Transverse colon (tissue), 4 donors: ENCODE results near the gene TRAFD1.

Experiments
- EP300 ChIP-seq: sonication (generic); formaldehyde crosslinking; IDR thresholded peaks from one replicate; pipeline ENCODE4 v1.6.1; 2017; ENCODE audit warnings: antibody characterized with exemption, low read depth
- POLR2A ChIP-seq: fragments of 450-650 bp; IDR thresholded peaks from one replicate; pipeline ENCODE4 v1.6.1; 2016; ENCODE audit warnings: antibody characterized with exemption, mild to moderate bottlenecking, moderate library complexity
- POLR2AphosphoS5 ChIP-seq, 3 donors: sonication (generic); formaldehyde crosslinking; IDR thresholded peaks; one replicate each; pipeline ENCODE4 v1.6.1; 2016; ENCODE audit warnings: antibody characterized with exemption in 3 of 3
- TF ChIP-seq, protein P1 (sequence below), 5 experiments: fragments of 200-600 bp in 3 of 5; fragments of 450-650 bp in 2 of 5; sonication (generic) in 3 of 5; IDR thresholded peaks; 1 replicate in 2 of 5; 2 replicates in 3 of 5; pipeline ENCODE4 v1.5.1; 2016 to 2017; ENCODE audit warnings: antibody characterized with exemption in 5 of 5, inconsistent platforms in 3 of 5, mild to moderate bottlenecking in 2 of 5, moderate library complexity in 1 of 5

- TF ChIP-seq POLR2A (no peak), POLR2AphosphoS5 (IDR thresholded peaks at IDR 0.05) (no peak), EP300 (no peak)
- TF ChIP-seq, protein P1, sequence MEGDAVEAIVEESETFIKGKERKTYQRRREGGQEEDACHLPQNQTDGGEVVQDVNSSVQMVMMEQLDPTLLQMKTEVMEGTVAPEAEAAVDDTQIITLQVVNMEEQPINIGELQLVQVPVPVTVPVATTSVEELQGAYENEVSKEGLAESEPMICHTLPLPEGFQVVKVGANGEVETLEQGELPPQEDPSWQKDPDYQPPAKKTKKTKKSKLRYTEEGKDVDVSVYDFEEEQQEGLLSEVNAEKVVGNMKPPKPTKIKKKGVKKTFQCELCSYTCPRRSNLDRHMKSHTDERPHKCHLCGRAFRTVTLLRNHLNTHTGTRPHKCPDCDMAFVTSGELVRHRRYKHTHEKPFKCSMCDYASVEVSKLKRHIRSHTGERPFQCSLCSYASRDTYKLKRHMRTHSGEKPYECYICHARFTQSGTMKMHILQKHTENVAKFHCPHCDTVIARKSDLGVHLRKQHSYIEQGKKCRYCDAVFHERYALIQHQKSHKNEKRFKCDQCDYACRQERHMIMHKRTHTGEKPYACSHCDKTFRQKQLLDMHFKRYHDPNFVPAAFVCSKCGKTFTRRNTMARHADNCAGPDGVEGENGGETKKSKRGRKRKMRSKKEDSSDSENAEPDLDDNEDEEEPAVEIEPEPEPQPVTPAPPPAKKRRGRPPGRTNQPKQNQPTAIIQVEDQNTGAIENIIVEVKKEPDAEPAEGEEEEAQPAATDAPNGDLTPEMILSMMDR (IDR thresholded peaks at IDR 0.05), result no peak
Observed at GRCh38 chr12:112164011-112164660, 38.8 kb downstream of the TRAFD1 start.
